Parathyroid adenoma (tissue), 2 donors: ENCODE results near the gene GAL3ST3.

Experiments used
- H2AFZ ChIP-seq: fragments of 300-600 bp; sonication (generic); one replicate; pipeline ENCODE4 v1.7.0; 2017; ENCODE audit warnings: antibody characterized with exemption, mild to moderate bottlenecking
- H3K27ac ChIP-seq: fragments of 300-600 bp; sonication (generic); one replicate; pipeline ENCODE4 v1.7.0; 2017
- H3K27me3 ChIP-seq: fragments of 300-600 bp; sonication (generic); one replicate; pipeline ENCODE4 v1.7.0; 2017; ENCODE audit warnings: low read length; ENCODE audit not compliant: control insufficient read depth, insufficient read depth
- H3K36me3 ChIP-seq: fragments of 300-600 bp; sonication (generic); one replicate; pipeline ENCODE4 v1.7.0; 2017; ENCODE audit warnings: low read length; ENCODE audit not compliant: control insufficient read depth, insufficient read depth
- H3K4me1 ChIP-seq: fragments of 300-600 bp; sonication (generic); one replicate; pipeline ENCODE4 v1.7.0; 2017; ENCODE audit warnings: control low read depth
- H3K4me2 ChIP-seq: fragments of 300-600 bp; sonication (generic); one replicate; pipeline ENCODE4 v1.7.0; 2017; ENCODE audit warnings: low read length
- H3K4me3 ChIP-seq: fragments of 300-600 bp; sonication (generic); one replicate; pipeline ENCODE4 v1.7.0; 2017; ENCODE audit warnings: low read depth, low read length
- H3K79me2 ChIP-seq: fragments of 300-600 bp; sonication (generic); one replicate; pipeline ENCODE4 v1.7.0; 2017; ENCODE audit warnings: control low read depth
- H3K9ac ChIP-seq: fragments of 300-600 bp; sonication (generic); one replicate; pipeline ENCODE4 v1.7.0; 2017; ENCODE audit warnings: mild to moderate bottlenecking
- H3K9me3 ChIP-seq: fragments of 300-600 bp; sonication (generic); one replicate; pipeline ENCODE4 v1.7.0; 2017; ENCODE audit warnings: low read length; ENCODE audit not compliant: control insufficient read depth
- TF ChIP-seq, protein P1 (sequence below): fragments of 300-600 bp; sonication (generic); IDR thresholded peaks from one replicate; pipeline ENCODE4 v1.7.0; 2017; ENCODE audit warnings: antibody characterized with exemption, mild to moderate bottlenecking
- donor health status: primary hyperparathyroidism.

The GAL3ST3 gene

DNA sequence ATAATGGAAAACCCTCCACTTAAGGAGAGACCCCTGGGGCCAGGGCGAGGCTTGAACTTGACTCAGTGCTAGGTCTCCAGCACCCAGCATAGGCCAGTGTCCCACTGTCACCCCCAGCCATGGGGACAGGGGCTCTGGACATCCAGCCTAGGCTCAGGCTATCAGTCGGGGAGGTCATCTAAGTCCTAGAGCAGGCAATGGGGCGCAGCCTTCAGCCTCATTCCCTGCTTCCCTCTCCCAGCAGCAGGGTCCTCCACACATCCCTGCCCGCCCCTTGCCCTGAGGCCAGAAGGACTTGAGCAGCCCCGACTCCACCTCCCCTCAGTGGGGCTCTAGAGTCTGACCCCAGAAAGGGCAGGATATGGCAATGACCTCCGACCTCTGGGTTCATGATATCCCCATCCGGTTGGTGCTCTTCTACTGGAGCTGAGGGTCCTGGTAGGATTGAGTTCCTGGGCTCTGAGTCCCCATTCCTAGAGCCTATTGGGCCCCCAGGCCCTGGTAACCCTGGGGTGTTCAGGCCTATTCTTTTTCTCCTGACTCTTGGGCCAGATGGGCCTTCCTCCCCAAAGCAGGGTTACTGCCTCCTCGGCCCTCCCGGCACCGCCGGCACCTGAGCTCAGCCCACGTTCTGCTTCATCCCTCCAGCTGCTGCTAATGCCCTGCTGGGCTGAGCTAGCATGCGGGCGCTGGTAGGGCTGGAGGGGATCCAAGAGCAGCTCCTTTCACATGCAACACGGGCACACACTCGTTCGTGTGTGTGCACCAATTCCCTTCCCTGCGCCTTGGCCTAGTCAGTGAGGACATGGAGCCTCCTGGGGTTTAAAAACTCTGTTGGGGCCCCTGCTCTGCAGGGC, 32.8 kb downstream of the GAL3ST3 start:
- Histone ChIP-seq H3K4me3 (no peak overlapping the region), H3K27me3 (no peaks in the 10 kb centered on the region), H2AFZ (peak overlapping the region; percentile 56), H3K9ac (no peak overlapping the region), H3K4me1 (peaks cover 14% of the 10 kb centered on the region), H3K9me3 (no peaks in the 10 kb centered on the region), H3K79me2 (no peaks in the 10 kb centered on the region), H3K27ac (peak overlapping the region; percentile 92), H3K4me2 (no peak overlapping the region), H3K36me3 (no peaks in the 10 kb centered on the region)
- TF ChIP-seq, protein P1, sequence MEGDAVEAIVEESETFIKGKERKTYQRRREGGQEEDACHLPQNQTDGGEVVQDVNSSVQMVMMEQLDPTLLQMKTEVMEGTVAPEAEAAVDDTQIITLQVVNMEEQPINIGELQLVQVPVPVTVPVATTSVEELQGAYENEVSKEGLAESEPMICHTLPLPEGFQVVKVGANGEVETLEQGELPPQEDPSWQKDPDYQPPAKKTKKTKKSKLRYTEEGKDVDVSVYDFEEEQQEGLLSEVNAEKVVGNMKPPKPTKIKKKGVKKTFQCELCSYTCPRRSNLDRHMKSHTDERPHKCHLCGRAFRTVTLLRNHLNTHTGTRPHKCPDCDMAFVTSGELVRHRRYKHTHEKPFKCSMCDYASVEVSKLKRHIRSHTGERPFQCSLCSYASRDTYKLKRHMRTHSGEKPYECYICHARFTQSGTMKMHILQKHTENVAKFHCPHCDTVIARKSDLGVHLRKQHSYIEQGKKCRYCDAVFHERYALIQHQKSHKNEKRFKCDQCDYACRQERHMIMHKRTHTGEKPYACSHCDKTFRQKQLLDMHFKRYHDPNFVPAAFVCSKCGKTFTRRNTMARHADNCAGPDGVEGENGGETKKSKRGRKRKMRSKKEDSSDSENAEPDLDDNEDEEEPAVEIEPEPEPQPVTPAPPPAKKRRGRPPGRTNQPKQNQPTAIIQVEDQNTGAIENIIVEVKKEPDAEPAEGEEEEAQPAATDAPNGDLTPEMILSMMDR, result no peak

DNA sequence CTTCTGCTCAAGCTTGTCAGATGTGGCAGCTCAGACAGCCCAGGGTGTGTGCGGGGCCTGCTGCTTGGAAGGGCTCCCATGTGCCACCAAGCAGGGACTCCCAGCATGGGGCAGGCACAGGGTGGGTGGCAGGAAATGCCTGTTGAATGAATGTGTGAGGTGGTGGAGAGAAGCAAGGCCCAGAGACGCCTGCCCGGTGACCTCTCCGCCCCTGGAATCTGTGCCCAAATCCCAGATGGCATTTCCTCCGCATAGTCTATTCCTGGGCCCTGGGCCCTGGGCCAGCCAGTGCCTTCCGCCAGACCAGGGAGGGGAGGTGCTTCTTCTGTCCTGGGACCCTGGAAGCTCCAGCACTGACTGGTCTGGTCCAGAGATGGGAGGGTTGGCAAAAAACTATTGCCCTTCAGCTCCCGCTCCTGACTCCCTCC, 33.5 kb downstream of the GAL3ST3 start:
- Histone ChIP-seq H3K27me3 (no peaks in the 10 kb centered on the region), H3K79me2 (no peaks in the 10 kb centered on the region), H3K27ac (peak overlapping the region; percentile 92), H3K9me3 (no peaks in the 10 kb centered on the region), H3K4me1 (peaks cover 14% of the 10 kb centered on the region), H3K4me3 (no peak overlapping the region), H3K36me3 (no peaks in the 10 kb centered on the region), H3K4me2 (no peak overlapping the region), H3K9ac (no peak overlapping the region), H2AFZ (peak overlapping the region; percentile 56)
- TF ChIP-seq, protein P1, result no peak

DNA sequence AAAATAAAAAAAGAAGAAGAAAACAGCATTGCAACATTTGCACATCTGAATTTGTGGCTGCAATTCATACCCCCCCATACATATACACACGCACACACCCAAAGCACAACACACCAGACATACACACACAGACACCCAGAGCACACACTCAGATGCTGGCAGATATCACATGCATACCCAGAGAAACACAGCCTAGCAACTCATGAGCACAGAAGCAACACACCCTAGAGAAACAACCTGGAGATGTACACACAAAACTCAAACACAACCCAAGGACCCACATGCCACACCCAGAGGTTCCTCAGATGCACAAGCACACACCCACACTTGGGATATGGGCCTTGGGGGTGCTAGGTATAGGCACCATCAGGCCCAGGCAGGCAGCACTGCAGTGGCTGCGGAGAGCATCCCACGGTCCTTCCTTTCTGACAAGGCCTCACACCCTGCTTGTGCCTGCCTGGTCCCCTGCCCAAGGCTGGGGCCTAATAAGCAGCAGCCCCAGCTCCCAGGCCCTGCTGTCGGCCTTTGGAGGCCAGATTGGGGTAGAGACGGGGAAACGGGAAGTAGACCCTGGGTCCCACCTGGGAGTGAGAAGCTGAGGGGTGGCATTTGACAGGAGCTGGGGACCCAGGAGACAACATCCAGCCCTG, 34.0 kb downstream of the GAL3ST3 start:
- Histone ChIP-seq H3K36me3 (no peaks in the 10 kb centered on the region), H3K9me3 (no peaks in the 10 kb centered on the region), H3K27me3 (no peaks in the 10 kb centered on the region), H3K27ac (peak overlapping the region; percentile 92), H3K4me1 (peaks cover 14% of the 10 kb centered on the region), H3K4me2 (no peak overlapping the region), H3K79me2 (no peaks in the 10 kb centered on the region), H3K4me3 (no peak overlapping the region), H3K9ac (no peak overlapping the region), H2AFZ (peak overlapping the region; percentile 56)
- TF ChIP-seq, protein P1, result no peak

DNA sequence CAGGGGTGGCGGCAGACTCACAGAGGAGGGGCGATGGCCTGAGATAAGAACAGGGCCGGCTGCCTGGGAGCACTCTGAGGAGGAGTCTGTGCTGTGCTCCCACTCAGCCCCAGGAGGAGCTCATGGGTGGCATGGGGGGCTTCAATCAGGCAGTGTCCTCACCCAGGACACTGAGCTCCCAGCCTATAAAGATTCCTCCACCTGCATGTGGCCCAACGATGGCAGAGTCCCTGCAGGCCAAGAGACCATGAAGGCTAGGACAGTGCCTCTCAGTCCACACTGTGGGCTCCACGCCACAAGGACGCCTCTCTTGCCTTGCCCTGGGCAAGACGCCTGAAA, 35.2 kb downstream of the GAL3ST3 start:
- H3K4me2 ChIP-seq, result no peak overlapping the region
- no peaks in the 10 kb centered on the region for H3K36me3 ChIP-seq
- H2AFZ ChIP-seq, result no peak overlapping the region
- no peak overlapping the region for H3K27ac ChIP-seq
- no peaks in the 10 kb centered on the region for H3K9me3 ChIP-seq
- H3K9ac ChIP-seq, result no peak overlapping the region
- H3K27me3 ChIP-seq, result no peaks in the 10 kb centered on the region
- H3K79me2 ChIP-seq, result no peaks in the 10 kb centered on the region
- peaks cover 14% of the 10 kb centered on the region for H3K4me1 ChIP-seq
- TF ChIP-seq, protein P1, result no peak
- H3K4me3 ChIP-seq, result no peak overlapping the region
